Endometrial microvascular endothelial cells (primary cell): ENCODE results near the gene CENPL. TPM values are rescaled to one million over a fixed set of nuclear protein-coding genes. Genes with fewer than 3 reads are reported as not detected.
"Not testable (repeated sequence)": the region's sequence is repeated elsewhere in the genome, so short reads cannot be mapped to it uniquely, and the experiment has no call there.

Source experiments
- in situ Hi-C: cut with HindIII; loops from 2 replicates; pipeline ENCODE4 v1.10.0; 2017; ENCODE audit warnings: low sequenced_read_pairs, low pct_unique_long_range_greater_than_20kb; ENCODE audit errors: inconsistent ontology term
- total RNA-seq: library from RNA; depleted of rRNA; stranded (reverse); fragments of >200 nt; gene quantifications from one replicate; pipeline ENCODE4 v1.2.3, GENCODE V29; 2015; ENCODE audit errors: inconsistent ontology term

CENPL gene
- total RNA-seq, 1 donor from 2014 or later, result 19.7 TPM

GRCh38 chr1:173770330-173770729 is 54.4 kb downstream of the CENPL start:
- in situ Hi-C loops, result not testable (repeated sequence)

DNA sequence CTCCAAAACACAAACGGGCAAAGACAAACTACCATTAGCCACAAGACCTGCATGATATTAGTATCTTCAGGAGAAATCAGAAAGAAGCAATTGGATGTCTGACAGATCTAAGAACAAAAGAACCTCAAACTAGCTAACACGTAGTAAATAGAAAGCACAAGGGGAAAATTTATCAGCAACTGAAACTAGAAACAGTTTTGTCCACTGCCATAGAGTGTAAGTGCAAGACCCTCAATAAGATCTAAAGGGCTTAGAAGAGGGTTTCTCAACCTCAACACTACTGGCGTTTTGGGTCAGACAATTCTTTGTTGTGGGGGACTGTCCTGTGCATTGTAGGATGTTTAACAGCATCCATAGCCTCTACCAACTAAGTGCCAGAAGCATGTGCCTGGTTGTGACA is 55.9 kb downstream of the CENPL start:
- in situ Hi-C loops, result no loop called here

- in situ Hi-C loops, result no loop called here
Observed at GRCh38 chr1:173768206-173768605, 56.5 kb downstream of the CENPL start.

DNA sequence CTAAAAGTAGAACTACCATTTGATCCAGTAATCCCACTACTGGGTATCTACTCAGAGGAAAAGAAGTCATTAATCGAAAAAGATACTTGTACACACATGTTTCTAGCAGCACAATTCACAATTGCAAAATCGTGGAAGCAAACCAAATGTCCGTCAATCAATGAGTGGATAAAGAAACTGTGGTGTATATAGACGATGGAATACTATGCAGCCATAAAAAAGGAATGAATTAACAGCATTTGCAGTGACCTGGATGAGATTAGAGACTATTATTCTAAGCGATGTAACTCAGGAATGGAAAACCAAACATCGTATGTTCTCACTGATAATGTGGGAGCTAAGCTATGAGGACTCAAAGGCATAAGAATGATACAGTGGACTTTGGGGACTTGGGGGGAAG is 60.4 kb downstream of the CENPL start:
- in situ Hi-C loops, result not testable (repeated sequence)

DNA sequence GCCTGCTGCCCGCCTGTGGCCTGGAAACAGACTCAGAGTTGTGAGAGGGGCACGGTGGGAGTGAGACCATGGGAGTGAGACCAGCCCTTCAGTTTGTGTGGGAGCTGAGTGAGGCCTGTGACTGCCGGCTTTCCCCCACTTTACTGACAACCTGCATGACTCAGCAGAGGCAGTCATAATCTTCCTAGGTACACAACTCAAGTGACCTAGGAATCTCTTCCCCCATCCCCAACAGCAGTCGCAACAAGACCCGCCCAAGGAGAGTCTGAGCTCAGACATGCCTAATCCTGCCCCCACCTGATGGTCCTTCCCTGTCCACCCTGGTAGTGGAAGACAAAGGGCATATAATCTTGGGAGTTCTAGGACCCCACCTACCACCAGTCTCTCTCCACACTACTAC is 65.7 kb downstream of the CENPL start:
- in situ Hi-C loops, result no loop called here

- in situ Hi-C loops, result no loop called here
Observed at GRCh38 chr1:173758110-173758509, 66.6 kb downstream of the CENPL start.

GRCh38 chr1:173757666-173758065 is 67.0 kb downstream of the CENPL start:
- in situ Hi-C loops, result no loop called here

DNA sequence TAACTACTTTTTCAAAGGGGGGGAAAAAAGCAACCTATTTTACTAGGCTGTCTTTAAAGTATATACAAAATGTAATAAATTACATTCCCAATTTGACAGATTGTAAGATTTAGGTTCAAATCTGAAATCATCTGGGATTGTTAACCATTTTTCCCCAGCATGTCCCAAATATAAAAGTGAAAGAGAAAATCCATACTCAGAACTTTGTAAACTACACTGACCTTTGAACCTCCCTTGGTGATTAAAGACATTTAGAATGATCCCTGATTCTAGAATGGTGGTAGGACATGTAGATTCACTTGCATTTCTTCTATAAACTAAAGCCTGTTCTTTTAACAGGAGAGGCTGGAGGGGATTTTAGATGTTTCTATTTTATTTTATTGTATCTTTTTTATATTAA is 70.9 kb downstream of the CENPL start:
- in situ Hi-C loops, result no loop called here

Other genes with a start within 250 kb of the CENPL start
- not detected for gene SLC9C2, start 221.8 kb downstream of the CENPL start, total RNA-seq
- not detected for gene TEX50, start 189.5 kb downstream of the CENPL start, total RNA-seq
- not detected for gene ANKRD45, start 155.0 kb downstream of the CENPL start, total RNA-seq
- gene KLHL20, start 109.9 kb downstream of the CENPL start, total RNA-seq, result 18.2 TPM
- 37.4 TPM for gene DARS2, start 210 bp downstream of the CENPL start, total RNA-seq
- gene GAS5, start 43.1 kb upstream of the CENPL start, total RNA-seq, result 283 TPM
- gene ZBTB37, start 43.5 kb upstream of the CENPL start, total RNA-seq, result 1.7 TPM
- gene SERPINC1, start 92.4 kb upstream of the CENPL start, total RNA-seq, result not detected
- gene RC3H1, start 197.5 kb upstream of the CENPL start, total RNA-seq, result 16.0 TPM